ENCODE results near the gene CREB5.

DNA sequence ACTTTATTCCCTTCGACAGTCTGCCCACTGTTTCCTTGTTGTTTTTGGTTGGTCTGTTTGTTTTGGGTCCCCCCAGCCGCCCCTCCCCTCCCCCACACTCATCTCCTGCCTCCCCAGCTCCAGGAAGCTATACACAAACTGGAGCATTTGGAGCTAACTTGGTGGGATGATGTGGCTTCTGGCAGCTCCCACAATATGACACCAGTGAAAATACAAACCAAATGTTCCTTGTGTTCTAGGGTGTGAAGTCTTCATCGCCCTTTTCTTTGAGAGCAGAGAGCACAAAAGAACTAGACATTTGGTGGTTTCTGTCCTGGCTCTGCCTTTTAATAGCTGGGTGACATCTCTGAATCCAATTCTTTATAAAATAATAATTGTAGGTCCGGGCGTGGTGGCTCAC lies 33.8 kb downstream of the CREB5 start:
- TF ChIP-seq POLR2AphosphoS5 (IDR thresholded peaks at IDR 0.05; ENCODE audit: low read depth, low read length) = no peak
- no peak for TF ChIP-seq POLR2A (IDR thresholded peaks at IDR 0.05; ENCODE audit: low read depth, low read length)

Measured in GM12892 (cell line).